K562 (cell line): ENCODE data around the gene DUSP9. TPM values are rescaled to one million over a fixed set of nuclear protein-coding genes. Genes with fewer than 3 reads are reported as not detected.

Source experiments
- ATAC-seq: fragments of 200-7000 bp; cut with Tn5 transposase; 3 replicates; pipeline ENCODE4 v1.9.1; 2020; ENCODE audit warnings: moderate library complexity
- BruUV-seq: library from RNA; stranded (reverse); fragments of 400-500 nt; replicated peaks from 2 replicates; lab custom pipeline; 2021; lab: Mats Ljungman, UMichigan
- CTCF ChIA-PET: fragments of 300-600 bp; formaldehyde crosslinking; extraction: SDS; loops from one replicate; lab custom pipeline; 2021; ENCODE audit warnings: low intra/inter-chr PET ratio; lab: Yijun Ruan, JAX
- POLR2A ChIA-PET: fragments of 300-600, 350-650 bp; sonication (Branson Sonifier 250); formaldehyde crosslinking; extraction: SDS; loops from one replicate; lab custom pipeline; 2021; ENCODE audit warnings: antibody characterized with exemption, inconsistent platforms; lab: Yijun Ruan, JAX
- DNase-seq, 4 experiments: peaks; one replicate each; pipeline versions ENCODE4 v3.0.0 to v3.0.0-alpha.2; 2011 to 2018; ENCODE audit warnings: low spot score in 3 of 4, mixed read lengths in 3 of 4; ENCODE audit errors: extremely low read depth in 1 of 4
- FAIRE-seq: peaks from 2 replicates; lab custom pipeline; 2011; peaks lifted over from hg19 to GRCh38; lab: Jason Lieb, UNC
- H2AFZ ChIP-seq: 2 replicates; pipeline ENCODE4 v1.6.0; 2011; ENCODE audit warnings: low read depth, low read length, control low read depth, inconsistent platforms
- H3K27ac ChIP-seq: fragments of 200-600 bp; 3 replicates; pipeline ENCODE4 v1.8.0; 2011; ENCODE audit warnings: low read depth, mild to moderate bottlenecking, control low read depth, inconsistent platforms, low read length, moderate library complexity, mixed read lengths; ENCODE audit errors: extremely low read depth
- H3K27me3 ChIP-seq, 2 experiments: fragments of 300-600 bp in 1 of 2; 2 replicates in 1 of 2; 3 replicates in 1 of 2; pipeline versions ENCODE4 v1.6.0 to v1.8.0; 2011; ENCODE audit warnings: inconsistent platforms in 2 of 2, low read length in 2 of 2, mild to moderate bottlenecking in 1 of 2, mixed read lengths in 1 of 2, moderate library complexity in 1 of 2; ENCODE audit not compliant: control insufficient read depth in 2 of 2, insufficient read depth in 2 of 2
- H3K36me3 ChIP-seq: fragments of 300-600 bp; 3 replicates; pipeline ENCODE4 v1.8.0; 2011; ENCODE audit warnings: mild to moderate bottlenecking, low read length, inconsistent platforms; ENCODE audit not compliant: control insufficient read depth, insufficient read depth
- H3K4me1 ChIP-seq, 2 experiments: fragments of 200-600 bp in 1 of 2; replicated peaks in 1 of 2; 2 replicates in 1 of 2; 3 replicates in 1 of 2; pipeline versions ENCODE4 v1.5.1 to v1.8.0; 2011; ENCODE audit warnings: inconsistent platforms in 2 of 2, low read length in 2 of 2, mild to moderate bottlenecking in 1 of 2, mixed read lengths in 1 of 2, moderate library complexity in 1 of 2; ENCODE audit not compliant: control insufficient read depth in 2 of 2, insufficient read depth in 2 of 2
- H3K4me2 ChIP-seq: 2 replicates; pipeline ENCODE4 v1.6.1; 2011; ENCODE audit warnings: low read length, control low read depth, inconsistent platforms, mixed read lengths; ENCODE audit not compliant: insufficient read depth
- H3K4me3 ChIP-seq: fragments of 200-600 bp; sonication (generic), shearing (Covaris generic); 2 replicates; pipeline ENCODE4 v1.5.1; 2016; ENCODE audit warnings: control low read depth, inconsistent platforms
- H3K79me2 ChIP-seq: fragments of 200-600 bp; 3 replicates; pipeline ENCODE4 v1.8.0; 2011; ENCODE audit warnings: low read length, inconsistent platforms; ENCODE audit not compliant: control insufficient read depth, insufficient read depth
- H3K9ac ChIP-seq, 2 experiments: 2 replicates each; pipeline versions ENCODE4 v1.6.0 to v1.6.1; 2011; ENCODE audit warnings: low read depth in 2 of 2, low read length in 2 of 2, control low read depth in 1 of 2, inconsistent platforms in 1 of 2, mild to moderate bottlenecking in 1 of 2, mixed read lengths in 1 of 2; ENCODE audit not compliant: insufficient read depth in 1 of 2
- H3K9me1 ChIP-seq: one replicate; pipeline ENCODE4 v1.6.0; 2011; ENCODE audit warnings: inconsistent platforms, mild to moderate bottlenecking, low read length, moderate library complexity; ENCODE audit not compliant: control insufficient read depth, insufficient read depth
- H3K9me3 ChIP-seq: replicated peaks from 2 replicates; pipeline ENCODE4 v1.5.1; 2011; ENCODE audit warnings: low read depth, low read length, inconsistent platforms; ENCODE audit not compliant: control insufficient read depth, insufficient read depth
- H4K20me1 ChIP-seq: replicated peaks from 2 replicates; pipeline ENCODE4 v1.6.1; 2011; ENCODE audit warnings: low read length, inconsistent platforms, mixed read lengths; ENCODE audit not compliant: control insufficient read depth, insufficient read depth
- FUS ChIP-seq: fragments of 200-400 bp; formaldehyde crosslinking; optimal IDR thresholded peaks from 2 replicates; pipeline ENCODE3; 2017; ENCODE audit warnings: low read depth, low read length
- SFPQ ChIP-seq: fragments of 200-400 bp; formaldehyde crosslinking; IDR thresholded peaks from 2 replicates; pipeline ENCODE4 v1.6.1; 2017; ENCODE audit warnings: mild to moderate bottlenecking, low read depth, low read length, moderate library complexity
- SREBF2 ChIP-seq: sonication (generic); formaldehyde crosslinking; IDR thresholded peaks from 2 replicates; pipeline ENCODE4 v1.4.0; 2020; ENCODE audit warnings: mild to moderate bottlenecking, missing genetic modification reagents
- ZBTB34 ChIP-seq: fragments of 250-450 bp; sonication (Bioruptor Pico); IDR thresholded peaks from 2 replicates; pipeline ENCODE4 v1.8.0; 2021; ENCODE audit warnings: mild to moderate bottlenecking, moderate library complexity
- ZNF584 ChIP-seq: fragments of 200-800 bp; sonication (Bioruptor generic); IDR thresholded peaks from 2 replicates; pipeline ENCODE4 v1.6.1; 2016; ENCODE audit warnings: low read depth, mild to moderate bottlenecking, missing genetic modification characterization, missing compliant biosample characterization
- WGBS: fragments of 100-300 bp; shearing (Covaris generic); methylation state at CpG from one replicate; pipeline ENCODE4 v1.1.6; 2016; ENCODE audit warnings: low coverage, mixed read lengths; ENCODE audit not compliant: insufficient coverage; ENCODE audit errors: missing lambda C conversion rate; 5-methylcytosine and 5-hydroxymethylcytosine counted together
- in situ Hi-C: fragments of 300-500 bp; cut with MboI; formaldehyde crosslinking; loops from 4 replicates; pipeline ENCODE4 v1.15.0; 2018; ENCODE audit warnings: inconsistent platforms, mixed read lengths
- intact Hi-C: fragments of 100-400 bp; cut with micrococcal nuclease; formaldehyde crosslinking; loops from 2 replicates; pipeline ENCODE4 v1.14.2; 2022
- polyA plus RNA-seq, 8 experiments: library from polyadenylated mRNA; depleted of rRNA in 4 of 8; stranded (reverse) in 5 of 8; unstranded in 3 of 8; fragments of >200 nt; fragmentation: Nextera tagmentation in 2 of 8; fragmentation: Illumina TruSeq in 1 of 8; extraction: Ambion mirVana in 2 of 8; extraction: Trizol in 1 of 8; gene quantifications; 2 replicates each; pipeline versions ENCODE4 v1.2.1 to v1.2.3, GENCODE V29; 2011 to 2014; ENCODE audit warnings: inconsistent platforms in 1 of 8, missing spikeins in 1 of 8
- total RNA-seq, 7 experiments: library from RNA; depleted of rRNA in 6 of 7; stranded (reverse); fragments of >200 nt in 6 of 7; fragmentation: Illumina TruSeq in 2 of 7; extraction: Trizol in 2 of 7; gene quantifications; 2 replicates each; pipeline versions ENCODE4 v1.2.1 to v1.2.3, GENCODE V29; 2011 to 2021; ENCODE audit warnings: low replicate concordance in 1 of 7

Gene DUSP9
- total and polyA plus RNA-seq, 9 of the 15 experiments (the other 6 are each of a cell fraction or from before 2014, with no cell fraction given) = 0.11 to 14.1 (median 5.5) TPM

- no peak overlapping the region for H2AFZ ChIP-seq
- peaks cover 22% of the 10 kb centered on the region; the same call in 2 of the 3 replicates for H3K79me2 ChIP-seq
- intact Hi-C loops = no loop called here
- no peak for TF ChIP-seq SREBF2
- TF ChIP-seq ZNF584 (CRISPR knock-in tag) = no peak
- TF ChIP-seq ZBTB34 (CRISPR knock-in tag) = no peak
- TF ChIP-seq FUS = no peak
- TF ChIP-seq SFPQ = no peak
- TF ChIP-seq, all 486 proteins: peak for 0
- POLR2A ChIA-PET = no interaction called here
- CTCF ChIA-PET = no interaction called here
- DNase-seq = no peak
- no peak for FAIRE-seq
- Histone ChIP-seq H3K36me3 (peaks cover 4% of the 10 kb centered on the region; the same call in 2 of the 3 replicates), H3K4me2 (no peak overlapping the region; the same call in 1 of the 2 replicates), H3K9me3 (no peaks in the 10 kb centered on the region), H3K4me3 (no peak overlapping the region), H3K27me3 (peaks cover 3 to 9% of the 10 kb centered on the region in 2 experiments; a peak in 2 of 5 replicates), H3K27ac (no peak overlapping the region), H3K9ac (0 out of 4 replicates have a peak overlapping the region, but pooled peaks of 1 of the 2 experiments have one; percentile 29), H3K9me1 (no peaks in the 10 kb centered on the region), H3K4me1 (peaks cover 8 to 25% of the 10 kb centered on the region in 2 experiments; a peak in 4 of 5 replicates), H4K20me1 (no peaks in the 10 kb centered on the region)
- in situ Hi-C loops = no loop called here
- WGBS = 73% methylated on average over 6 of the region's 7 CpGs
- ATAC-seq = no peak
- BruUV-seq = no TSS peak
These were observed 46.1 kb upstream of the DUSP9 start for GRCh38 chrX:153600921-153601320.
